Myometrial cell (primary cell): ENCODE data around the gene IL22. TPM values are rescaled to one million over a fixed set of nuclear protein-coding genes. Genes with fewer than 3 reads are reported as not detected.

Source experiments
- total RNA-seq: library from RNA; depleted of rRNA; stranded (reverse); fragments of >200 nt; gene quantifications from 2 replicates; pipeline ENCODE4 v1.2.3, GENCODE V29; 2015

The IL22 gene, protein sequence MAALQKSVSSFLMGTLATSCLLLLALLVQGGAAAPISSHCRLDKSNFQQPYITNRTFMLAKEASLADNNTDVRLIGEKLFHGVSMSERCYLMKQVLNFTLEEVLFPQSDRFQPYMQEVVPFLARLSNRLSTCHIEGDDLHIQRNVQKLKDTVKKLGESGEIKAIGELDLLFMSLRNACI
- total RNA-seq = not detected in 2 replicates

DNA sequence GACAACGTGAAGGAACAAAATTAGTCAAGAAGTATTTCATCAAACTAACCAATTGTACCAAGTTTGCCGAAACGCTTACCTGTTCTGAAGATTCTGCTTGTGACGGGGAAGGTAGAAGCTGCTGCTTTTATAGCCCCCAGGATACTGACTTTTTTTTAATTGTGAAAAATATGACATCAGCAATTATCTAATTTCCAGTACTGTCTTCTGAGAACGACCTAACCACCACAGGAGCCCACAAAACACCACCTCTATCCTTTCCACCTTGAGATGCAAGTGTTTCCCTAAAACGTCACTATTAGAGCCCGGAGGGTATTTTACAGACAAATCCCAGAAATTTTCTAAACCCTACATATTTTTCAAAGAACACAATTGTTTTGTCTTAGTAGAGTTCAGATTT is at the start of gene IL22:
IL22 (minus strand) TSS at position 101 of the 400 bp plus-strand sequence. CDS start 156 bp downstream, outside the sequence.

DNA sequence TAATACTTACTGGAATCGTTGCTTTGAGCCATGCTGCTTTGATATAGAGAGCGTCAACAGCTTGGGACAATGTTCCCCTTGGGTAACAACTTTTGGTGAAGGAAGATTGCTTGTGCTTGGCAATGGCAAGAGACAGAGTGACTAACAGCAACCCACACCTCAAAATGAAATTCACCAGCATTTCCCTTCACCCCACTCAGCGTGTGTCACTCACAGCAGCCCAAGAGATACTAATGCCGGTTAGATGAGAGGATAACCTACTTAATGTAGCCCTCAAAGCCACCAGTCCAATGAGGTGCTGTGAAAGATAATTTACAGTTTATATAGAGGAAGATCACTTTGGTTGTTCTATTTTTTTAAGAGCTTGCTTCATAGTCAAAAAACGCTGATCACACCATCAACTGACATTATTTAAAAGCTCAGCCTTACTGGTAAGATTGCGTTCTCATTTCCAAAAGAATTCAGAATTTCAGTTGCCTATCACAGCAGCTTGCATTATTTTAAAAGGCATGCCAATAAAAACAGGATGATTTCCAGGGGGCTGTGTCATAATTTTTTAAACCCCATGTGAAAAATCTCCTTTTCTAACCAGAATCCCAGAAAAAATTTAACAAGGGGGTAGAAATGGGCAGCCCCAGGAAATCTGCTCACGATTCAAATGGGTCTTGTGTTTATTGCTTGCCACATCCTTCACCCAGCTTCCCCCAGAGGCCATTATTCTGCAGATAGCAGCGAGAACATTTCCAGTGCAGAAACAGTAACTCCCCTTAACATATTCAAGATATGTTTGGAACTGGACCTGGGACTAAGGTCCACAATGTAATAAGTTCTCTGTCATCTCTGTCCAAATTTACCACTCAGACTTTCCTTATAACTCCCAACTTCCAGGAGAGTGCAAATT is 27.6 kb downstream of the IL22 start, which contains the start of gene IL26:
IL26 (minus strand) TSS at position 235 of the 901 bp plus-strand sequence; CDS start at position 181, 54 bp downstream.

Other genes starting within 250 kb of the IL22 start
- not detected in 2 replicates for gene IFNG, start 93.9 kb downstream of the IL22 start, total RNA-seq
- not detected in 2 replicates for gene IL26, start 27.8 kb downstream of the IL22 start, total RNA-seq
- gene MDM1, start 78.8 kb upstream of the IL22 start, total RNA-seq = 2.9 and 7.6 TPM in 2 replicates